ENCODE data around the gene PARVB. TPM values are rescaled to one million over a fixed set of nuclear protein-coding genes. Genes with fewer than 3 reads are reported as not detected.

PARVB gene
- total RNA-seq, 1 donor from 2014 or later = 197 TPM

GRCh38 chr22:44112191-44112590 lies 88.1 kb downstream of the PARVB start:
- intact Hi-C loops (cut with DNase I) = no loop called here
- DNase-seq (ENCODE audit: missing footprints) = no peak
- ATAC-seq = peak; percentile 42

DNA sequence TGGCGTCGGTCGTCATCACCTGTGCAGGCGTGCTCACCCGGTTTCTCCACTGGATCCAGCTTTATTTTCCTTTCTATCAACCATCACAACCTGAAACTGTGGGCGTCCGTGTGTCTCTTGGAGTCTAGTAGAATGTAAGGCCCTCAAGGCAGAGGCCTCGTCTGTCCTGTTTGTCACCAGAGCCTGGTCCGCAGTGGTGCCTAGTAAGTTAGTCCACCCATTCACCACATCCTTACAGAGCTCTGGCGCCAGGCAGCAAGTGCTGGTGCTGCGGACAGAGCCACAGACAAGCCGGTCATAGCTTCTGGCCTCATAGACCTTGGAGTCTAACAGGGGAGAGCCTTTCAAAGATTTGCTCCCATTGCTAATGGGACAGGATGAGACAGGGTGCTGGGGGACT lies 92.2 kb downstream of the PARVB start:
- ATAC-seq (peak; percentile 9), DNase-seq (ENCODE audit: missing footprints) (no peak)
- intact Hi-C loops (cut with DNase I) = no loop called here

- peak; percentile 83 for ATAC-seq
- DNase-seq (ENCODE audit: missing footprints) = no peak
- intact Hi-C loops (cut with DNase I) = no loop called here
Measured at GRCh38 chr22:44116755-44117684, 92.9 kb downstream of the PARVB start.

- intact Hi-C loops (cut with DNase I) = no loop called here
- DNase-seq (ENCODE audit: missing footprints) (no peak), ATAC-seq (no peak)
Measured at GRCh38 chr22:44117746-44118145, 93.6 kb downstream of the PARVB start.

DNA sequence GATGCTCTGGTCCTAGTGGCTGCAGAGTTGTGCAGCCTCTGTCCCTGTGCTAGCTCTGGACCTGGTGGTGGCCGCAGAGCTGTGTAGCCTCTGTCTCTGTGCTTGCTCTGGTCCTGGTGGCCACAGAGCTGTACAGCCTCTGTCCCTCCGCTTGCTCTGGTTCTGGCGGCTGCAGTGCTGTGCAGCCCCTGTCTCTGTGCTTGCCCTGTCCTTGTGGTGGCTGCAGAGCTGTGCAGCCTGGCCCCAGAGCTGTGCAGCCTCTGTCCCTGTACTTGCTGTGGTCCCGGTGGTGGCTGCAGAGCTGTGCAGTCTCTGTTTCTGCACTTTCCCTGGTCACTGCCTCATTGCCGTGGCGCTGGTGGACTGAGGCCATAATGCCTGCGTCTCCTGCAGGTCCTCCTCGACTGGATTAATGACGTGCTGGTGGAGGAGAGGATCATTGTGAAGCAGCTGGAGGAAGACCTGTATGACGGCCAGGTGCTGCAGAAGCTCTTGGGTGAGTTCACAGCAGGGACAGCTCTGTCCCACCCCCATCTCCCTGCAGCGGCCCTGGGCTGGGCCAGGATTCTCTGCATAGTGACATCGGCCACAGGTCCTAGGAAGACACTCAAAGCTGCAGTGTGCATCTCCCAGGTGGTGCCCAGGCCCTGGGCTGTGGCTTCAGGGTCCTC lies 94.7 kb downstream of the PARVB start:
- DNase-seq (ENCODE audit: missing footprints) (no peak), ATAC-seq (no peak)
- intact Hi-C loops (cut with DNase I) = no loop called here

GRCh38 chr22:44119669-44120313 lies 95.7 kb downstream of the PARVB start:
- intact Hi-C loops (cut with DNase I) = no loop called here
- no peak for ATAC-seq
- no peak for DNase-seq (ENCODE audit: missing footprints)

DNA sequence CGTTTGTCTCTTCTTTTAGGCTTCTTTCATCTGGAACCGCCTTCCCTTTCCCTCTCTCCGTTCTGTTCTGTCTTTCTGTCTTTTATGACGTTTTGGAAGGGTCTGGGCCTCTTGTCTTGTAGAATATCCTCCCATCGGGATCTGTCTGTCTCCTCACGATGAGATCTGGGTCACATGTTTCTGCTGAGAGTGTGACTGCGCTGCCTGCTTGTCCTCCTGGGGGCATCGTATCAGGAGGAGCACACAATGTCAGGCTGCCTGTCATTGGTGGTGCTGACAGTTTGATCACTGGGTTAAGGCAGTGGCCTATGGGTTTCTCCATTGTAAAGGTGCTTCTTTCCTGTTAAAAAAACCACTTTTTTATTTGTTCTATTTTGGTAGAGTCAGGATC lies 96.2 kb downstream of the PARVB start:
- ATAC-seq = no peak
- intact Hi-C loops (cut with DNase I) = no loop called here

GRCh38 chr22:44125421-44125820 lies 101.3 kb downstream of the PARVB start:
- no peak for DNase-seq (ENCODE audit: missing footprints)
- intact Hi-C loops (cut with DNase I) = no loop called here
- ATAC-seq = no peak

More for the DNA sequence above, 96.2 kb downstream of the PARVB start:
- DNase-seq (ENCODE audit: missing footprints) = no peak

- ATAC-seq = no peak
- no peak for DNase-seq (ENCODE audit: missing footprints)
- intact Hi-C loops (cut with DNase I) = no loop called here
Measured at GRCh38 chr22:44126807-44127206, 102.7 kb downstream of the PARVB start.

- DNase-seq (ENCODE audit: missing footprints) (no peak), ATAC-seq (peak; percentile 66)
- intact Hi-C loops (cut with DNase I) = no loop called here
Measured at GRCh38 chr22:44127356-44127755, 103.3 kb downstream of the PARVB start.

- DNase-seq (ENCODE audit: missing footprints) = no peak
- no peak for ATAC-seq
- intact Hi-C loops (cut with DNase I) = no loop called here
Measured at GRCh38 chr22:44128958-44129618, 105.0 kb downstream of the PARVB start.

DNA sequence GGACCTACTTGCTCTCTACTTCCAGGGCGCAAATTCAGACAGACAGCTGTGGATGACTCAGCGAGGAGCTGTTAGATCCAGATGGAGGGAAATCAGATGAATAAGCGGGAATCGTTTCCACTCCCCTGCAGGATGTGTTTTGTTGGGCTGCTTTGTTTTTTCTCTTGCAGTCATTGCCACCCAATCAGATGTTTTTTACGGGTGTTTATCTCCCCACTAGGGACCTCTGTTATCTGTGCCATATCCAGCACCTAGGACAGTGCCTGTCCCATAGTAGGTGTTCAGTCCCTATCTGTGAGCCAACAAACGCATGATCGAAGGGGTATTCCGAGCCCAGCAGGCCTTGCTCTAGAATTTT lies 105.5 kb downstream of the PARVB start:
- intact Hi-C loops (cut with DNase I) = no loop called here
- ATAC-seq (no peak), DNase-seq (ENCODE audit: missing footprints) (no peak)

GRCh38 chr22:44130076-44130711 lies 106.1 kb downstream of the PARVB start:
- ATAC-seq = no peak
- intact Hi-C loops (cut with DNase I) = no loop called here
- no peak for DNase-seq (ENCODE audit: missing footprints)

- intact Hi-C loops (cut with DNase I) = no loop called here
- no peak for DNase-seq (ENCODE audit: missing footprints)
- ATAC-seq = no peak
Measured at GRCh38 chr22:44131412-44131811, 107.3 kb downstream of the PARVB start.

DNA sequence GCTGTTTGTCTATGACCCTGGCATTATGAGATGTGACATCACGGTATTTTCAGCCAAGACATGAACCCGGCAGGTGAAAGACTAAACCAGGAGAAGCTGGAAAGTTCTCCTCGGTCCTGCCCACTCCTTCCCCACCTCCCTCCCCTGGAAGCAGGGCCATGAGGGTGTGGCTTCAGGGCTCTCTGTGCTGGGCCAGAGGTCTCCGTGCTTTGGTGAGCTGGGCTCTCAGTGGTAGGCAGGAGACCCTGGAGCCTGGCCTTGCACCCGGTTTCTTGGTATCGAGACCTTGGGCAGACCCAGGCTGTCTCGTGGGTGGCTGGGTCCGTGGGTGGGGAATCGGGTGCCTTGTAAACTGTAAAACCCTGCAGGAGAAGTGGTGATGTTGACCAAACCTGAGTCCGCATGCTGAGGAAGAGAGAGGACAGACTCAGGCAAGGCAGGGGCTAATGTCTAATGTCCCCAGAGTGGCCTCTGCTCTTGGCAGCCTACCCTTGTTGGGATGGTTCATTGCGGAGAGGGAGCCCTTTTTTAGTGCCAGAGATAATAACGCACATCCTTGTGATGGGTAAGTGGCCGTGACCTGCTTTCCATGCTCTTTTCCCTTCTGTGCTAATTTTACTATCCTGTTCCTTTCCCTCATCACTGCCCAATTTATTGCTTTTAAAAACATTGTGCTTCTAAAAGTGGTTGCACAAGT lies 108.0 kb downstream of the PARVB start:
- intact Hi-C loops (cut with DNase I) = no loop called here
- no peak for DNase-seq (ENCODE audit: missing footprints)
- ATAC-seq = no peak

DNA sequence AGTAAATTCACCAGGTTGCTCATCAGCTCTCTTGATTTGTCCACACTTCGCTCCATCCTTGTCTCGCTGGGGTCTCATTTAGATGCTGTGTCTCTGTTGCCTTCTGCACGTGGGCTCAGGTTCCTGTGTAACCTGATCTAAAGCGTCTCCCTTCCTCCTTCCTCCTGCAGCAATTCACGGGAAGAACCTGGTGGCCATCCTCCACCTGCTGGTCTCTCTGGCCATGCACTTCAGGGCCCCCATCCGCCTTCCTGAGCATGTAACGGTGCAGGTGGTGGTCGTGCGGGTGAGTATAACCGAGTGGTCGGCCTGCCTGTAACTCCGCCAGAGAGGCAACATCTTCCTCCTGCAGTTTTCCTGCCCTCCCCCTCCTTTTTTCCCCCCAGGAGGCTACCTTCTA lies 108.6 kb downstream of the PARVB start:
- ATAC-seq (no peak), DNase-seq (ENCODE audit: missing footprints) (peak; percentile 7)
- intact Hi-C loops (cut with DNase I) = no loop called here

GRCh38 chr22:44133161-44133560 lies 109.1 kb downstream of the PARVB start:
- DNase-seq (ENCODE audit: missing footprints) (no peak), ATAC-seq (no peak)
- intact Hi-C loops (cut with DNase I) = no loop called here

DNA sequence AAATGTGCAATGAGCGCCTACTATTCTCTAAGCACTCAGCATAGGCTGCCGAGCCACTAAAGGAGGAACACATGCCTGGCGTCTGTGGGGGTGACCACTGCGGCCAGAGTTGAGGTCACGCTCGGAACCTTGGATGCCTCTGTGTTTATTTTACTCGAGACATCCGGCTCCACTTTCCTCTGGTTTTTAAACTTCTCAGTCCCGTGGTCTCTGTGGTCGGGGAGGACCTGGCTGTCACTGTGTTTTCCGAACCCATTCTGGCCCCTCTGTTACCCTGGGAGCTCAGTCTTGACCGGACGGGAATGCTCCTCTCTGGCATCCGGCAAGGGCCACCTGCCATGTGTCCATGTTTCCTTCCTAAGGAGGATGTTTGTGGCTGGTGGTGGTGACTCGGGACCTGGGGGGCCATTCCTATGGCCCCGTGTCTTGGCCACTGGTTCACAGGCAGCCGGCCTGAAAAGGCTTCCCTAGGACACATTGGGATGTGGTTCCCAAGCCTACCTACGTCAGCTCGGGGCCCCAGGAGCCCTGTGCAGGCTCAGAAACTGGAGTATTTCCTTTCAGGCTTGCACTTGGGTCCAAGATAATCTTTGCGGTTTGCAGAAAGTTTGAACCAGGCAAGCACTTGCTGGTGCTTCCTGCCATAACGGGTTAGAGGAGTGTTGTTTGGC lies 109.9 kb downstream of the PARVB start:
- DNase-seq (ENCODE audit: missing footprints) (no peak), ATAC-seq (peak; percentile 40)
- intact Hi-C loops (cut with DNase I) = no loop called here

Measured in Right ventricle myocardium inferior (tissue), 1 donor.